Inflammatory macrophage treated with lipopolysaccharide for 4 hours (primary cell): ENCODE data around the gene GNB1L.
"Not testable (repeated sequence)": the region's sequence is repeated elsewhere in the genome, so short reads cannot be mapped to it uniquely, and the experiment has no call there.

Experiments
- DNase-seq: peaks from one replicate; pipeline ENCODE4 v3.0.0-alpha.2; 2020

Gene GNB1L

GRCh38 chr22:19888131-19888746, 33.6 kb upstream of the GNB1L start:
- no peak for DNase-seq

- DNase-seq = no peak
Measured at GRCh38 chr22:19887256-19887985, 32.7 kb upstream of the GNB1L start.

GRCh38 chr22:19886605-19887255, 32.1 kb upstream of the GNB1L start:
- DNase-seq = peak; percentile 97

- DNase-seq = no peak
Measured at GRCh38 chr22:19885841-19886592, 31.3 kb upstream of the GNB1L start.

- DNase-seq = no peak
Measured at GRCh38 chr22:19884954-19885751, 30.5 kb upstream of the GNB1L start.

GRCh38 chr22:19884161-19884953, 29.7 kb upstream of the GNB1L start:
- no peak for DNase-seq

- DNase-seq = not testable (repeated sequence)
Measured at GRCh38 chr22:19883446-19883845, 28.8 kb upstream of the GNB1L start.

- DNase-seq = no peak
Measured at GRCh38 chr22:19882446-19883381, 28.0 kb upstream of the GNB1L start.

- DNase-seq = no peak
Measured at GRCh38 chr22:19880786-19881569, 26.3 kb upstream of the GNB1L start.

- DNase-seq = no peak
Measured at GRCh38 chr22:19879992-19880785, 25.5 kb upstream of the GNB1L start.

GRCh38 chr22:19879643-19879991, 24.9 kb upstream of the GNB1L start:
- DNase-seq = no peak

- DNase-seq = no peak
Measured at GRCh38 chr22:19879246-19879570, 24.5 kb upstream of the GNB1L start.

- no peak for DNase-seq
Measured at GRCh38 chr22:19878461-19879245, 24.0 kb upstream of the GNB1L start.

- DNase-seq = no peak
Measured at GRCh38 chr22:19877626-19878339, 23.1 kb upstream of the GNB1L start.

GRCh38 chr22:19876941-19877625, 22.4 kb upstream of the GNB1L start:
- no peak for DNase-seq

- no peak for DNase-seq
Measured at GRCh38 chr22:19876314-19876940, 21.8 kb upstream of the GNB1L start.
